Activated CD8-positive, alpha-beta memory T cell treated with anti-CD3 and anti-CD28 coated beads for 1 hour (primary cell): ENCODE results near the gene SLC6A7.
"Not testable (repeated sequence)": the region's sequence is repeated elsewhere in the genome, so short reads cannot be mapped to it uniquely, and the experiment has no call there.

Experiments
- DNase-seq, 2 donors: peaks; one replicate each; pipeline ENCODE4 v3.0.0-alpha.2; 2020; ENCODE audit warnings: low read depth in 1 of 2; ENCODE audit errors: extremely low read depth in 1 of 2

Gene SLC6A7

GRCh38 chr5:150215979-150216944 lies 26.4 kb downstream of the SLC6A7 start:
- DNase-seq = no peak

- no peak for DNase-seq
Observed at GRCh38 chr5:150217038-150217437, 27.2 kb downstream of the SLC6A7 start.

- DNase-seq = peak; percentile 51 to 67
Observed at GRCh38 chr5:150217873-150218692, 28.2 kb downstream of the SLC6A7 start.

- DNase-seq = no peak
Observed at GRCh38 chr5:150218693-150219035, 28.8 kb downstream of the SLC6A7 start.

- DNase-seq = no peak
Observed at GRCh38 chr5:150219142-150219541, 29.3 kb downstream of the SLC6A7 start.

- DNase-seq = no peak
Observed at GRCh38 chr5:150219861-150220260, 30.0 kb downstream of the SLC6A7 start.

GRCh38 chr5:150221471-150221870 lies 31.6 kb downstream of the SLC6A7 start:
- DNase-seq = no peak

GRCh38 chr5:150222906-150223305 lies 33.0 kb downstream of the SLC6A7 start:
- DNase-seq = no peak

GRCh38 chr5:150223474-150223873 lies 33.6 kb downstream of the SLC6A7 start:
- DNase-seq = no peak

- DNase-seq = no peak
Observed at GRCh38 chr5:150224483-150225027, 34.7 kb downstream of the SLC6A7 start.

- DNase-seq = no peak
Observed at GRCh38 chr5:150227036-150227435, 37.2 kb downstream of the SLC6A7 start.

- DNase-seq = no peak
Observed at GRCh38 chr5:150227606-150228273, 37.9 kb downstream of the SLC6A7 start.

GRCh38 chr5:150229571-150229970 lies 39.7 kb downstream of the SLC6A7 start:
- no peak for DNase-seq

GRCh38 chr5:150230842-150231241 lies 41.0 kb downstream of the SLC6A7 start:
- no peak for DNase-seq

- DNase-seq = not testable (repeated sequence)
Observed at GRCh38 chr5:150233706-150234105, 43.8 kb downstream of the SLC6A7 start.

GRCh38 chr5:150234576-150235499 lies 45.0 kb downstream of the SLC6A7 start:
- DNase-seq = no peak

GRCh38 chr5:150235500-150235854 lies 45.6 kb downstream of the SLC6A7 start:
- DNase-seq = no peak

- DNase-seq = no peak
Observed at GRCh38 chr5:150236313-150236712, 46.5 kb downstream of the SLC6A7 start.

GRCh38 chr5:150236981-150237754 lies 47.3 kb downstream of the SLC6A7 start:
- DNase-seq = no peak
